ENCODE data around the gene SF3A2.

DNA sequence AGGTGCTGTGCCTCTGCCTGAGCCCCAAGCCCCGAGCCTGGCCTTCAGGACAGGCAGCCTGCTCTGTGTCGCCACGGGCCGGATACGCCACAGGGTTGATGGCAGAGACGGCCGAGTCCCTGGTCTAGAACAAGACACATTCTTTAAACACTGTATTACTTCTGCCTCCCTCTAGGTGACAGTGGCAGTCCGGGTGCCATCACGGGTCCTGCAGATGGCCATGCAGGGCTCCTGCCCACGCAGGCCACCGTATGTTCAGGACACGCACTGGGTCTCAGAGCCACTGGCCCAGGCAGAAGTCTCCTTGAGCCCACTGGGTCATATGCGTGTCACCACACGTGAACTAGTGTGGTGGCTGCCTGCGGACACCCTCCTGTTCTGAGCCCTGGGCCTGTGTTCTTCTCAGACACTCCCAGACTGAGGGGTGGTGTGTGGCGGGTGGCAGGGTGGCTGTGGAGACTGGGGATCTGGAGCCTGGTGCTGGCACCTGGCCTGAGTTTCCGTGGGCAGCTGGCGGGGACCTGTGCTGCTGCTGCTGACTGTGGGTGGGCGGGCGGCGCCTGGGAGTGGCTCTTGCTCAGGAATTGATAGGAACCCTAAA lies 4.9 kb upstream of the SF3A2 start:
- TF ChIP-seq OSR1 (CRISPR knock-in tag; IDR thresholded peaks at IDR 0.05) (no peak), ISL1 (CRISPR knock-in tag; IDR thresholded peaks at IDR 0.05) (no peak), SNAI2 (CRISPR knock-in tag; IDR thresholded peaks at IDR 0.05) (no peak), ZFP30 (CRISPR knock-in tag; IDR thresholded peaks at IDR 0.05) (no peak), TCF4 (CRISPR knock-in tag; IDR thresholded peaks at IDR 0.05; ENCODE audit: borderline replicate concordance) (no peak; the same call in 1 of the 2 replicates), ARNTL (CRISPR knock-in tag; IDR thresholded peaks at IDR 0.05; ENCODE audit: borderline replicate concordance, low read depth) (no peak)
- TF ChIP-seq, protein P1, sequence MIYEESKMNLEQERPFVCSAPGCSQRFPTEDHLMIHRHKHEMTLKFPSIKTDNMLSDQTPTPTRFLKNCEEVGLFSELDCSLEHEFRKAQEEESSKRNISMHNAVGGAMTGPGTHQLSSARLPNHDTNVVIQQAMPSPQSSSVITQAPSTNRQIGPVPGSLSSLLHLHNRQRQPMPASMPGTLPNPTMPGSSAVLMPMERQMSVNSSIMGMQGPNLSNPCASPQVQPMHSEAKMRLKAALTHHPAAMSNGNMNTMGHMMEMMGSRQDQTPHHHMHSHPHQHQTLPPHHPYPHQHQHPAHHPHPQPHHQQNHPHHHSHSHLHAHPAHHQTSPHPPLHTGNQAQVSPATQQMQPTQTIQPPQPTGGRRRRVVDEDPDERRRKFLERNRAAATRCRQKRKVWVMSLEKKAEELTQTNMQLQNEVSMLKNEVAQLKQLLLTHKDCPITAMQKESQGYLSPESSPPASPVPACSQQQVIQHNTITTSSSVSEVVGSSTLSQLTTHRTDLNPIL (CRISPR knock-in tag; IDR thresholded peaks at IDR 0.05; ENCODE audit: low read depth): no peak
